Hepatocyte (in vitro differentiated cells): ENCODE results near the gene MT3. TPM values are rescaled to one million over a fixed set of nuclear protein-coding genes. Genes with fewer than 3 reads are reported as not detected.
"Not testable (repeated sequence)": the region's sequence is repeated elsewhere in the genome, so short reads cannot be mapped to it uniquely, and the experiment has no call there.

Source experiments
- DNase-seq: peaks from one replicate; pipeline ENCODE4 v3.0.0-alpha.2; 2016; ENCODE audit warnings: low spot score
- H2AFZ ChIP-seq: fragments of 200-600 bp; sonication (generic); 2 replicates; pipeline ENCODE4 v1.6.0; 2016; ENCODE audit warnings: antibody characterized with exemption, mild to moderate bottlenecking
- H3K27ac ChIP-seq: fragments of 200-600 bp; sonication (generic); 2 replicates; pipeline ENCODE4 v1.5.1; 2016; ENCODE audit warnings: mild to moderate bottlenecking
- H3K27me3 ChIP-seq: fragments of 200-600 bp; sonication (generic); 2 replicates; pipeline ENCODE4 v1.6.1; 2016
- H3K36me3 ChIP-seq: fragments of 200-600 bp; sonication (generic); replicated peaks from 2 replicates; pipeline ENCODE4 v1.5.1; 2016; ENCODE audit warnings: low read depth; ENCODE audit not compliant: insufficient read depth
- H3K4me1 ChIP-seq: fragments of 200-600 bp; sonication (generic); 2 replicates; pipeline ENCODE4 v1.5.1; 2016; ENCODE audit warnings: mild to moderate bottlenecking, moderate library complexity; ENCODE audit not compliant: insufficient read depth
- H3K4me2 ChIP-seq: fragments of 200-600 bp; sonication (generic); 2 replicates; pipeline ENCODE4 v1.6.0; 2016
- H3K4me3 ChIP-seq: fragments of 200-600 bp; sonication (generic); 2 replicates; pipeline ENCODE4 v1.5.1; 2016; ENCODE audit warnings: mild to moderate bottlenecking
- H3K79me2 ChIP-seq: fragments of 200-600 bp; sonication (generic); 2 replicates; pipeline ENCODE4 v1.6.0; 2017; ENCODE audit warnings: mild to moderate bottlenecking
- H3K9me2 ChIP-seq: fragments of 200-600 bp; sonication (generic); replicated peaks from 2 replicates; pipeline ENCODE4 v1.6.0; 2017; ENCODE audit warnings: mild to moderate bottlenecking; ENCODE audit not compliant: insufficient read depth
- H3K9me3 ChIP-seq: fragments of 200-600 bp; sonication (generic); 2 replicates; pipeline ENCODE4 v1.5.1; 2016; ENCODE audit warnings: low read depth, mild to moderate bottlenecking
- H4K20me1 ChIP-seq: fragments of 200-600 bp; sonication (generic); 2 replicates; pipeline ENCODE4 v1.6.0; 2016; ENCODE audit warnings: mild to moderate bottlenecking; ENCODE audit not compliant: insufficient read depth, poor library complexity, severe bottlenecking
- CTCF ChIP-seq: fragments of 200-600 bp; sonication (generic); IDR thresholded peaks from 2 replicates; pipeline ENCODE4 v1.5.1; 2016; ENCODE audit warnings: antibody characterized with exemption, mild to moderate bottlenecking; ENCODE audit not compliant: poor library complexity
- EZH2 ChIP-seq: fragments of 200-600 bp; sonication (generic); IDR thresholded peaks from 2 replicates; pipeline ENCODE4 v1.6.1; 2016; ENCODE audit warnings: antibody characterized with exemption, mild to moderate bottlenecking, borderline replicate concordance
- EZH2phosphoT487 ChIP-seq: fragments of 200-600 bp; sonication (generic); IDR thresholded peaks from one replicate; pipeline ENCODE4 v1.6.1; 2018; ENCODE audit warnings: antibody characterized with exemption, mild to moderate bottlenecking, low read depth, moderate library complexity; ENCODE audit not compliant: unreplicated experiment, severe bottlenecking
- WGBS: methylation state at CpG from one replicate; pipeline ENCODE4 v1.1.6; 2016; ENCODE audit warnings: low lambda C conversion rate; ENCODE audit errors: missing lambda C conversion rate; 5-methylcytosine and 5-hydroxymethylcytosine counted together
- polyA plus RNA-seq: library from polyadenylated mRNA; unstranded; fragments of >200 nt; fragmentation: Nextera tagmentation; extraction: Ambion mirVana; gene quantifications from 2 replicates; pipeline ENCODE4 v1.2.1, GENCODE V29; 2016
- total RNA-seq: library from RNA; depleted of rRNA; stranded (reverse); fragments of >200 nt; gene quantifications from 2 replicates; pipeline ENCODE4 v1.2.3, GENCODE V29; 2014

MT3 gene
- total and polyA plus RNA-seq, 2 experiments from 2014 or later, result not detected

- WGBS, result 66% methylated on average over 6 of the region's 6 CpGs
- no peak for TF ChIP-seq EZH2
- no peak for TF ChIP-seq CTCF
- no peak for TF ChIP-seq EZH2phosphoT487
- Histone ChIP-seq H3K9me3 (no peaks in the 10 kb centered on the region), H4K20me1 (no peaks in the 10 kb centered on the region), H3K4me3 (no peak overlapping the region), H3K4me1 (no peaks in the 10 kb centered on the region), H3K36me3 (no peaks in the 10 kb centered on the region), H3K4me2 (no peak overlapping the region), H2AFZ (no peak overlapping the region), H3K9me2 (no peaks in the 10 kb centered on the region), H3K79me2 (no peaks in the 10 kb centered on the region), H3K27me3 (peaks cover 4% of the 10 kb centered on the region), H3K27ac (no peak overlapping the region)
- DNase-seq, result no peak
Observed at GRCh38 chr16:56580391-56581048, 8.8 kb upstream of the MT3 start.

DNA sequence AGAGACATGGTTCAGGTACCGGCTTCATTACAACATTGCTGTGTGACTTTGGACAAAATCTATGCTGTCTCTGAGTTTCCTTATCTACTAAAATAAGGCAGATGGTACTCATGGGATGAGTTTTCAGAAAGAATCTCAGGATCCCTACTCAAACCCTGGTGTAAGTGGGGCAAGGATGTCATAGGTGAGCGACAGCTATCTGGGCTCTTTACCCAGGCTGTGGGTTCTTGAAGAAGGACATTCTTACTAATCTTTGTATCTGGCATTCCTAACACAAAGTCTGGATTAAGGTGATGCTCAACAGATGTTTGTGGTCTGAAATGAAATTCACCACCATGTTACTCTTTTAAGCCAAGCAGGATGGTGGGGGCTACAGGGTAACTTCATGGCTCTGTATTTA, 6.4 kb upstream of the MT3 start:
- not testable (repeated sequence) for H3K4me3 ChIP-seq, H3K4me1 ChIP-seq, H3K9me2 ChIP-seq, H2AFZ ChIP-seq, H3K4me2 ChIP-seq, H3K27ac ChIP-seq, H3K9me3 ChIP-seq, H3K36me3 ChIP-seq, H3K79me2 ChIP-seq, H4K20me1 ChIP-seq, DNase-seq
- WGBS, result 73% methylated on average over 2 of the region's 2 CpGs
- peaks cover 19% of the 10 kb centered on the region for H3K27me3 ChIP-seq

DNA sequence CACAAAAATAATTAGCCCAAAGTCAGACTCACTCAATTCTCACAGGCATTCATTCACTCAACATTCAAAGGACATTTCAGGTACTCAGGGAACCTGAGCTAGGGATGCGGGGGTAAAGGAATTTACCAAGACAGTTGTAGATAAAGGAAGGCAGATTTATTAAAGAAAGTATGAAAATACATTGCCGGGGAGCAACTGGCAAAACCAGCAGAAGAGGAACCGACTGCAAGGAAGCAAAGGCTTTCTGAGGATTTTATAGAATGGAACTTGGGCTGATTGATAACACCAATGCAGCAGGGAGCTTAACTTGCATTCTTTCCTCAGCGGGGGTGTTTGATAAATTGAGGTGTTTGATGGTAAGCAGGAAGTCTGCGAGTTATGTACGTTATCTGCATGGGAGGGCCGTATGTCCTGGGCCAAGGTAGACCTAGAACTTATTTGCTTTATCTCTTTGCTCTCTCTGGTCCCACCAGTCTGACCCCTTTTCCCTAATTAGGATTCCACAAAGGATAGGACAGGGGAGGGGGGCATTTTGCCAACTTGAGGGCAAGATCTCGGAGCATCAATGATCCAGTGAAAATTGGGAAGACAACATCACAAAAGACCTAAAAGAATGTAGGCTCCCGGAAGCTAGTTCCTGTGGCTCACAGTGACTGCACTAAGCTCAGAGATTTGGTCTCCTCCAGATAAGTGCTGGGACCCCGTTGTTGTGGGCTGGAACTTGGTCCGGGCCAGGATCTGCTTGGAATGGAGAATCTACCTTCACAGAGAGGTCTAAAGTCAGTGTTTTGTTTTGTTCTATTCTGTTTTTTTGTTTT, 5.8 kb upstream of the MT3 start:
- H3K4me3 ChIP-seq, result no peak overlapping the region
- H3K79me2 ChIP-seq, result no peaks in the 10 kb centered on the region
- no peaks in the 10 kb centered on the region for H4K20me1 ChIP-seq
- no peaks in the 10 kb centered on the region for H3K9me2 ChIP-seq
- WGBS, result 39% methylated on average over 11 of the region's 11 CpGs
- H3K27me3 ChIP-seq, result peaks cover 25% of the 10 kb centered on the region
- no peaks in the 10 kb centered on the region for H3K36me3 ChIP-seq
- DNase-seq, result no peak
- H3K4me1 ChIP-seq, result no peaks in the 10 kb centered on the region
- H3K9me3 ChIP-seq, result no peaks in the 10 kb centered on the region
- no peak for TF ChIP-seq EZH2
- no peak for TF ChIP-seq CTCF
- TF ChIP-seq EZH2phosphoT487, result no peak
- no peak overlapping the region for H3K4me2 ChIP-seq
- H2AFZ ChIP-seq, result no peak overlapping the region
- no peak overlapping the region for H3K27ac ChIP-seq

GRCh38 chr16:56584276-56584675, 5.1 kb upstream of the MT3 start:
- no peak overlapping the region for H3K27ac ChIP-seq
- no peaks in the 10 kb centered on the region for H3K9me3 ChIP-seq
- H4K20me1 ChIP-seq, result no peaks in the 10 kb centered on the region
- no peak overlapping the region for H3K4me3 ChIP-seq
- peaks cover 32% of the 10 kb centered on the region for H3K27me3 ChIP-seq
- H3K36me3 ChIP-seq, result no peaks in the 10 kb centered on the region
- no peaks in the 10 kb centered on the region for H3K9me2 ChIP-seq
- no peaks in the 10 kb centered on the region for H3K4me1 ChIP-seq
- H2AFZ ChIP-seq, result no peak overlapping the region
- 94% methylated on average over 11 of the region's 11 CpGs for WGBS
- H3K79me2 ChIP-seq, result no peaks in the 10 kb centered on the region
- TF ChIP-seq EZH2 (no peak), EZH2phosphoT487 (no peak), CTCF (no peak)
- no peak for DNase-seq
- no peak overlapping the region for H3K4me2 ChIP-seq
